Measurements from ENCODE around the gene PPP1R9A.

PPP1R9A gene

DNA sequence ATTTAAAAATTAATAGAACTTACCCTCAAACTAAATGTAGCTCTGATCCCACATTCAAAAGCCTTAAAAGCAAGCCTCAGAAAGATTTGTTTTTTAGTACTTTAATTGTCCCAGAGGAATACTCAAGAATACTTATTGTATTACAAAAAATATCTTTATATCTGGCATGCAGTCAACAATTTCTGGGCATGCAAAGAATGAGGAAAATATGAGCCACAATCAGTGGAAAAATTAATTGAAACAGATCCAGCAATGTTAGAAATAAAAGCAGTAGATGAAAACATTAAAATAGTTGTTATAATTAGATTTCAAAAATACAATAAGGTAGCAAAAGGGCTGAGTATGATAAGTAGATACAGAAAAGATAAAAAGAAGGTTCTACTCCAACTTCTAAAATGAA lies 262.3 kb downstream of the PPP1R9A start:
- no peak overlapping the region for H3K27ac ChIP-seq
- TF ChIP-seq, protein P1, sequence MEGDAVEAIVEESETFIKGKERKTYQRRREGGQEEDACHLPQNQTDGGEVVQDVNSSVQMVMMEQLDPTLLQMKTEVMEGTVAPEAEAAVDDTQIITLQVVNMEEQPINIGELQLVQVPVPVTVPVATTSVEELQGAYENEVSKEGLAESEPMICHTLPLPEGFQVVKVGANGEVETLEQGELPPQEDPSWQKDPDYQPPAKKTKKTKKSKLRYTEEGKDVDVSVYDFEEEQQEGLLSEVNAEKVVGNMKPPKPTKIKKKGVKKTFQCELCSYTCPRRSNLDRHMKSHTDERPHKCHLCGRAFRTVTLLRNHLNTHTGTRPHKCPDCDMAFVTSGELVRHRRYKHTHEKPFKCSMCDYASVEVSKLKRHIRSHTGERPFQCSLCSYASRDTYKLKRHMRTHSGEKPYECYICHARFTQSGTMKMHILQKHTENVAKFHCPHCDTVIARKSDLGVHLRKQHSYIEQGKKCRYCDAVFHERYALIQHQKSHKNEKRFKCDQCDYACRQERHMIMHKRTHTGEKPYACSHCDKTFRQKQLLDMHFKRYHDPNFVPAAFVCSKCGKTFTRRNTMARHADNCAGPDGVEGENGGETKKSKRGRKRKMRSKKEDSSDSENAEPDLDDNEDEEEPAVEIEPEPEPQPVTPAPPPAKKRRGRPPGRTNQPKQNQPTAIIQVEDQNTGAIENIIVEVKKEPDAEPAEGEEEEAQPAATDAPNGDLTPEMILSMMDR (conservative IDR thresholded peaks at IDR 0.05) = no peak

DNA sequence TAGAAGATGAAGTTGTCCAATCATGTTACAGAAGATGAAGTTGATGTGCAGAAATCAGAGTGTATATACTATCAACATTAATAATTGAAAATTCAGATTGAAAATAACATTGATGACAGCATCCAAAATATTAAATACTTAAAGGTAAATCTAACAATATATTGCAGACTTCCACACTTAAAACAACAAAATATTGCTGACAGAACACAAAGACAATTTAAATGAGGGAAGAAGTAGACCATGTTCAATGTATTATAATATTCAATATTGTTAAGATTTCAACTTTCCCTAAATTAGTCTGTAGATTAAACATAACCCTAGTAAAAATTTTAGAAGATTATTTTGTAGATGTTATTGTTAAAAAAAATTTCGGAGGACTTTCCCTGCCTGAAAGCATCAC lies 265.0 kb downstream of the PPP1R9A start:
- TF ChIP-seq, protein P1 (conservative IDR thresholded peaks at IDR 0.05) = no peak
- H3K27ac ChIP-seq = no peak overlapping the region

DNA sequence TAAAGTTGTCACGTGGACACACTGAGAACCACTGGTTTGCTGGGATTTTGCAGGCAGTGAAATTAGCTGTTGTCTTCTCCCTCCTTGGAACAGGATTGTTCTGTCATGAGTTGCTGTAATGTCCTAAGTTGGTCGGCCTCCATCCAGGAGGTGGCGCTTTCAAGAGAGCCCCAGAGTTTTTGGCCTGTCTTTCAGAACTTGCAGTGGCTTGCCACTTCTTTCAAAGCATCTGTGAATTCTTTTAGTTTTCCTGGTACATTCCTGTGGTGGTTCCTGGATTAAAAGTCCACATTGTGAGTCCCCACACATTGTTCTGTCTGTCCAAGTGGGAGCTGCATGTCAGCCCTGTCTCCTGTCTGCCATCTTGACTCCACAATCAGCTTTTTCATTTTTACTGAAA lies 283.1 kb downstream of the PPP1R9A start:
- no peak overlapping the region for H3K27ac ChIP-seq
- TF ChIP-seq, protein P1 (conservative IDR thresholded peaks at IDR 0.05) = no peak

DNA sequence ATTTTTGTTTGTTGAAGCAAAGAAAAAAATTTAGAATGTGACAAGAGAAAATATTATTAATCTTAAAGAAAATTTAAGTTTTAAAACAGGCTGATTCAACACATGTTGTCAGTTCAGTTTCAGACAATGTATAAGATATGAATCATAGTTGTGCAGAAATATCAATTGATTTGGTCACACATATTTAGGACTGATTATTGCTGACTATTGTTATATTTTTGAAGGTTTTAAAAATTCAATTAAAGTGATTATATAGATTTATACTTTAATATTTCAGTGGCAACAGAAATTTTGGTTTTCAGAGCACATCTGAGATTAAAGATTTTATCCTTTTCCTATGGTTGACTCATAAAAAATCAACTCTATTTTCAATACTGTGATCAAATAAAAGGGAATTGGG lies 284.4 kb downstream of the PPP1R9A start:
- no peak overlapping the region for H3K27ac ChIP-seq
- TF ChIP-seq, protein P1 (conservative IDR thresholded peaks at IDR 0.05) = no peak

DNA sequence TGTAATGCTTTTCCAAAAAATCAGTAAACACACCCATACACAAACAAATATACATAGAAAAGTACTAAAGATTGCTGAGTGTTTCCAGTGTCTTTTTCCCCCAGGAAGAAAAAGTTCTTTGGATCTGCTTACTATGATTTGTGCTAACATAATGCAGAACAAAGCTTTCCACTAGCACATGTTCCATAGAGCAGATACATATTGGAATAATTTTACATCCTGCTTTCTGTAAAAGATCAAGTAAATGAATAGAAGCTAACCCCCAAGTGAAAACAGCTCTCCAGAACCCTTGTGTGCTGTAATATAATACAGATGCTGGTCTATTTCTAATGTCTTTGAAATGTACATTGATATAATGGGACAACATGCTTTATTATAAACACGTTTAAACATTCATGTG lies 291.5 kb downstream of the PPP1R9A start:
- TF ChIP-seq, protein P1 (conservative IDR thresholded peaks at IDR 0.05) = no peak

DNA sequence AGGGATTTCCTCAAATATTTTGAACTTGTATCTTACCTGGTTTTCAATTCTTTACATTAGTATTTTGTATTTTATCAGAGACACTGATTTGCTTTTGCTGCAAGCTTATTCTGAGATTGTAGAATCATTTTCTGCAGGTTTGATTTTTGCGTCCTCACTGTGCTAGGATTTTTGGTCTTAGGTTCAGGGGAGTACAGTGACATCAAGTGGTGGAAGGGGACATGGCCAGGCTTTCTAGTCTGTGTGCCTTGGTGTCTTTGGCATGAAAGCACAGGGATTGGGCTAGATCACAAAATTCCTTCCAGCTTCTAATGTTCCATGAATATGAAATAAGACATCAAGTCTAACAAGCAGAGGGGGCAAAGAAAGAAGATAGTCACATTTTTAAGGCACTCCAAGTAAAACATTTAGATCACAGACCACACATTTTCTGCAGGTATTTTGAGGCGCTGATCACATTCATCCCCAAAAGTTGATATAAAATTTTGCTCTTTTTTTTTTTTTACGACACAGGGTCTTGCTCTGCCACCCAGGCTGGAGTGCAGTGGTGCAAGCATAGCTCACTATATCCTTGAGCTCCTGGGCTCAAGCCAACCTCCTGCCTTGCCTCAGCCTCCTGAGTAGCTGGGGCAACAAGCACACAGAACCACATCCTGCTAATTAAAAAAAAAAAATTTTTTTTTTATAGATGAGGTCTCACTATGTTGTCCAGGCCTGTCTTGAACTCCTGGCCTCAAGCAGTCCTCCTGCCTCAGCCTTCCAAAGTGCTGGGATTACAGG lies 292.6 kb downstream of the PPP1R9A start:
- TF ChIP-seq, protein P1 (conservative IDR thresholded peaks at IDR 0.05) = peak; percentile 93
- H3K27ac ChIP-seq = no peak overlapping the region

More for the DNA sequence above, 291.5 kb downstream of the PPP1R9A start:
- no peak overlapping the region for H3K27ac ChIP-seq

DNA sequence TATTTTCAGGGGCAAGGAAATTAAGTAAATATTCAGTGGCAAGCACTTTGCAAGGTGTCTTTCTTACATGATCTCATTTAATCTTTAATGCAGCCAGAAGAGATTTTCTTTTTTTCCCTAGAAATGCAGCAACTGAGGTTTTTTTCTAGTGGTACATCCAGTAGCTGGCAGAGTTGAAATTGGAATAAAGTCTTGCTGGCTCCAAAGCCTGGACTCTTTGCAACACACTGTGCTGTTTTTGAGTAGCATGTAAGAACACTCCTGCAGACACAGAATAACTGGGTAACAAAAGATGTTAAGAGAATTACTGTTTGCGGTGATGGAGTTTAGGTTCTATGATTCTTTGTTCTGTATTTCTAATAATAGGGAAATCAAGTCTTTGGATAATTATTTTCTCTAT lies 293.3 kb downstream of the PPP1R9A start:
- no peak overlapping the region for H3K27ac ChIP-seq
- TF ChIP-seq, protein P1 (conservative IDR thresholded peaks at IDR 0.05) = no peak
